ENCODE results near the gene APRT.
A peak's percentile ranks its signal among the peaks of the same experiment; 100 is the strongest.
"Not testable (repeated sequence)": the region's sequence is repeated elsewhere in the genome, so short reads cannot be mapped to it uniquely, and the experiment has no call there.

Gene APRT

DNA sequence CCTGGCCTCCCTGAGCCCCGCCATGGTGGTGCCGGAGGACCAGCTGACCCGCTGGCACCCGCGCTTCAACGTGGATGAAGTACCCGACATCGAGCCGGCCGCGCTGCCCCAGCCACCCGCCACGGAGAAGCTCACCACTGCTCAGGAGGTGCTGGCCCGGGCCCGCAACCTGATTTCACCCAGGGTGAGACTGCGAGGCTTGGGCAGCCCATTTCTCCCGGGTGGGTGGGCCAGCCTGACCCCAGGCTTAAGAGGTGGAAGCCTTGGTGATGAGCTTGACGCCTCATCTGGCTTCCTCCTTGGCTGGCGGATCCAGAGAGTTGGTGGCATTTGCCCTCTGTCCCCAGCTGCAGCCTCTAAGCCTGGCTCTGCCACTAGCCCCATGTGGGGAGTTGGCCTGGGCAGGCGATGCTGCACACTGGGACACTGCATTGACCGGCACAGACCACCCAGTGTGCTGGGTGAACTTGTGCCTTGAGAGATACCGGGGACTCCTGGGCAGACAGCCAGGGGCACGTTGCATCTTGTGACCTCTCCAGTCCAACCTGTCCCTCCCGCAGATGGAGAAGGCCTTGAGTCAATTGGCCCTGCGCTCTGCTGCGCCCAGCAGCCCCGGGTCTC is 5.1 kb downstream of the APRT start:
- DNase-seq, result no peak

DNA sequence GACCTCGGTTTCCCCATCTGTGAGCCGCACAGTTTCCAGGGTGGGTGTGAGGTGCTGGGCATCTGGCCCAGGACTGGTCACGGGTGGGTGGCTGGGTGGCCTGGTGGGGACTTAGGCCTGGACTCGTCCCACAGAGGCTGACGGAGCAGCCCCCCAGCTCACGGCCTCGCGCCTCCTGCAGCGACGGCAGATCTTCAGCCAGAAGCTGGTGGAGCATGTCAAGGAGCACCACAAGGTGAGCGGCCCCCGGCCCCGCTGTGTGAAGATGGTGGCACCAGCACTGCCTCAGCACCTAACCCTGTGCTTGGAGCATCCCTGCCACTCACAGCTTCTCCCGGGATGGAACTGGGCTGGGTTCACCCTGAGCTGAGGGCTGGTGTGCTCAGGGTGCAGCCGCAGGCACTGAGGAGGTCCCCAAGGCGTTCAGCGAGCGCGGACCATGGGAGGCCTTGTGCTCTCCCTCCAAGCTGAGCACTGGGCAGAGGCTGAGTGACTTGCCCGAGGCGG is 5.8 kb downstream of the APRT start:
- DNase-seq, result no peak

DNA sequence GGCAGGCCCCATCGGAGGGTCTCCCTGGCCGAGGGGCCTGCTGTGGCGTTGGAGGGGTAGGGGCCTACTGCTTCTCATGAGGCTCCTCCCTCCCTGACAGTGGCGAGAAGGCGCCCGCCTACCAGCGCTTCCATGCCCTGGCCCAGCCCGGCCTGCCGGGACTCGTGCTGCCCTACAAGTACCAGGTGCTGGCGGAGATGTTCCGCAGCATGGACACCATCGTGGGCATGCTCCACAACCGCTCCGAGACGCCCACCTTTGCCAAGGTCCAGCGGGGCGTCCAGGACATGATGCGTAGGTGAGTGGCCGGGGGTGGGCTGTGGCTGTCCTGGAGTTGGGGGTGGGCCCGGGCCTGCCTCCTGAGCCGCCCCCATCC is 6.4 kb downstream of the APRT start:
- DNase-seq, result no peak

DNA sequence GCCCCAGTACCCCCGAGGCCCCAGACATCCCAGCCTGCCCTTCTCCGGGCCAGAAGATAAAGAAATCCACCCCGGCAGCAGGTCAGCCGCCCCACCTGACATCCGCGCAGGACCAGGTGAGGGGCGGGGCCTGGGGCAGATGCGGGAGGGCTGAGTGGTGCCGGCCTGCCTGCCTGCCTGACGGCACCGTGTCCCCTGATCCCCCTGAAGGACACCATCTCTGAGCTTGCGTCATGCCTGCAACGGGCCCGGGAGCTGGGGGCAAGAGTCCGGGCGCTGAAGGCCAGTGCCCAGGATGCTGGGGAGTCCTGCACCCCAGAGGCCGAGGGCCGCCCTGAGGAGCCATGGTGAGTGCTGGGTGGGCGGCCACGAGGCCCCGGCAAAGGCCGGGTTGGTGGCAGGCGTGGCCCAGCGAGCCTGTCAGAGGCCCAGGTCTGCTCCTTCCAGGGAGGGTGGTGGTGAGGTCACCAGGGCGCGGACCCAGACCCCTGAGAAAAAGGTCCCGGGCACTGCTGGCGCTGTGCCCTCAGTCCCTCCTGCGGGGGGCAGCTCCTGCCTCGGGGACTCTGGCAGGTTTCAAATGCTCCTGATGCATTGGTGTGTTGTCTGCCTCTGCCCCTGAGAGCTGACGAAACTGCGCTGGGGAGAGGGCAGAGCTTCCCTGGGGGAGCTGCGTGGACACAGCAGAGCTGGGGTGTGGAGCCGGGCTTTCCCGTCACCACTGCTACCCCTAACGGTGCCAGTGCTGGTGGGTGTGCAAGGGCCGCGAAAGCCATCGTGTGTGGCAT is 7.0 kb downstream of the APRT start:
- DNase-seq, result no peak

DNA sequence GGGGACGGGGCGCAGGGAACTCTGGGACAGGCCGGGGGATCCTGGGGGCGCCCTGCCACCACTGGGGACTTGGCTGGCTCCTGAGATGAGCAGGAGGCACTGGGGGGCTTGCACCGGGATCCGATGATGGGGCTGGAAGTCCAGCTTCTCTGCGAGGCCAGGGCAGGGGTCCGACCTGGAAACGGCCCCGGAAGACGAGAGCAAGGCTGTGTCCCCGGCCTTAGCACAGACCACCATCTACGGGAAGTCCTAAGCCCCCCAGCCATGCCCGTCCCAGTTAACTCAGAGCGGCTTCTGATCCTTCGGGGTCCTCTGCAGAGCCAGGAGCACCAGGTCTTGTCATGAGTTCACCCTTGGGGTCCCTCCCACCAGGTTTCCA is 7.6 kb downstream of the APRT start:
- no peak for DNase-seq

DNA sequence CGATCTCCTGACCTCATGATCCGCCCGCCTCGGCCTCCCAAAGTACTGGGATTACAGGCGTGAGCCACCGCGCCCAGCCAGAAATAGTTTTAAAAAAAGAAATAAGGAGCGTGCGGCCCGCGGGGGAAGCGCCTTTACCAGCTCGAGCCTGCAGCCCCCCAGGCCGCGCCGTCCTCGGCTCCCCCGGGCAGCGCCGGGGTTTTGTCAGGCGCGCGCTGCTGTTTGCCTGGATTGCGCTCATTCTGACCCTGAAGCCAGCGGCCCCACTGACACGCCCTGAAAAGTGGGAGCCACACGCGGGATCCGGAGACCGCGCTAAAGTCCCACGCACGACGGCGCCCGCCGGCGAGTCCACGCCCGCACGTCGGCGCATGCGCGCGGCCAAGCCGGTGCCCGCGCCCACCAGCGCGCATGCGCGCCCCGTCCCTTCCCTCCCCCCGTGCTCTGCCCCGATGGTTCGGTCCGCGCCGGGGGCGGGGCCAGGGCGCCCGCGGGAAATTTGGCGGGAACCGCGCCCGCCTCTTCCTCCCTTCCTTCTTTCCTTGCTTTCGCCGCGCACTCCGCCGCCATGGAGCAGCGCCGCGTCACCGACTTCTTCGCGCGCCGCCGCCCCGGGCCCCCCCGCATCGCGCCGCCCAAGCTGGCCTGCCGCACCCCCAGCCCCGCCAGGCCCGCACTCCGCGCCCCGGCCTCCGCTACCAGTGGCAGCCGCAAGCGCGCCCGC is 8.3 kb downstream of the APRT start, which contains the start of gene CDT1:
Gene CDT1, plus strand, starts transcription at position 526 of the 724 bp plus-strand sequence. Its CDS starts 43 bp downstream, at position 569.
- DNase-seq, result peak; percentile 81

DNA sequence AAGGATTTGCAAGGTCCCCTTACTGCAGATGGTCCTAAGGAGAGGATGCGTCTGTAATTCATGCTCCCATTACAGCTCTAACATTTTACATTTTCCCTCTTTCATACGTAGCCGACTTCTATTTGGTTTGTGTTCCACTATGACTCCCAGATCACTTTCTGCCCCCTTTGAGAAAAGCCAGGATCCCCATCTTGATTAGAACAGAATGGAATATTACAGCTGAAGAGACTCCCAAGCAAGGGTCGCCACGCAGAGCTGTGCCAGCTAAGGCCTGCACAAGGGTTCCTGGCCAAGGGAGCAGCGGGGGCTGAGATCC is 11.5 kb downstream of the APRT start:
- DNase-seq, result no peak

DNA sequence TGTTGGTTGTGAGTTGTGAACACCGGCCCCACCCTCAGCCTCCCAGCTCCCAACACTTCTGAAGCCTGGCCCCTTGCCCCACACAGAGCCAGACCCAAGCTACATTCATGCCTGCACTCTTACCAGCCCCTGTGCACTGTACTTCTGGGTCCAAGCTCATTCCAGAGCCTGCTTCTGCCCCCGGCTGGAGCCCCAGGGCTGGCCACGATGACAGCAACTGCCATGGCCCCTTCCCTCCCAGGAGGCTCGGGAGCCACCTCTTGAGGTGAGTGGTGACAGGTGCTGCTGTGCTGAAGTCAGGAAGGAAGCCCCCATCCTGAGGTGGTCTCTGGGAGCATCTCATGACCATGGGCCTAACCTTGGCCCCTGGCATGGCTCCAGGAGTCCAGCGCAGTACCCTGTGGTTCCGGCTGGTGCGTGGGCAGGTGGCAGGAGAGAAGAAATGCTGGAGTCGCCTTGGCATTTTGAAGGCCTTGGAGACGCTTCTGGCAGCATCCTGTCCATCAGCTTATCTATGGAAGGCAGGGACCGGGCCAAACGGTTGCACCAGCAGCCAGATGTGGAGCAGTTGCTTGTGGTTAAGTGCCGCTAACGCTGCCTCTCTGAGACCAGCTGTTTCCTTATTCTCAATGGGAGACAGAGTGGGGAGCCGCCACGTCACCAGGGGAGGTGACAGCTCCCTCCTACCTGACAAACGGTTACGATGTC is 12.0 kb downstream of the APRT start:
- no peak for DNase-seq

DNA sequence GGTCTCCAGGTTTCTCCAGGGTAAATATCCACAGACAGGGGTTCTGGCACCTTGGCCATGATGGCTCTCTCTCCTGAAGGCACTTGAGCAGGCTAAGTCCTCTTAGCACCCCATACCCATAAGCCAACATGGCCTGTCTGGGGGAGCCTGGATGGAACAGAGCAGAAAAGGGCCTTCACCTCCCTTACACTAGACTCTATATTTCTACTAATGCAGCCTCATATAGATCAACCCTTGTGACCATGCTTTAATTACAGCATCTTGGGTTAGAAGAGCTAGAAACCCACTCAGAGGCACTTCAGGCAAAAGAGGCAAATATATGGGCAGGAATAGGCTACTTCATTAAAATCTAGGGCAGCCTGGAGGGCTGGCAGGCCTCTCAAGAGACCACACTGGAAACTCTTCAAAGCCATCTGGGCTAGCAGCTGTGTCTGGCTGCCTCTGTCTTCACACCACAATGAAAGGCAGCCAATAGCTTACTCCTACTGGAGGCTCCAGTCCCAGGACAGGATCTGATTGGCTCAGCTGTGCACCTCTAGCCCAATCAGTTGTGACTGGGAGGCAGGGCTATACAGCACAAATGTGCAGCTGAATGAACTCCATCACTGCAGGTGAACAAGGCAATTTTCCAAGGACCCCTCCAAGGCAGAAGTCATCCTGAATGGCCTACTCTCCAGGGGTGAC is 12.8 kb downstream of the APRT start:
- no peak for DNase-seq

DNA sequence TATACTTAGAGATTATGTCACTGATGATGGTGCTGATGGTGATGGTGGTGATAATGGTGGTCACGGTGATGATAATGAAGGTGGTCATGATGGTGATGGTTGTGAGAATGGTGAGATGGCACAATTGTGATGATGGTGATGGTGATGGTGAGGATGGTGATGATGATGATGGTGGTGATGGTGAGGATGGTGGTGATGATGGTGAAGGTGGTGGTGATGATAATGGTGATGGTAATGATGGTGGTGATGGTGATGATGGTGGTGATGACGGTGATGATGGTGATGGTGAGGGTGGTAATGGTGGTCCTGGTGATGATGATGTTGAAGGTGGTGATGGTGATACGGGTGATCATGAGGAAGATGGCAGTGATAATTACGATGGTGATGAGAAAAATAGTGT is 13.7 kb downstream of the APRT start:
- no peak for DNase-seq

DNA sequence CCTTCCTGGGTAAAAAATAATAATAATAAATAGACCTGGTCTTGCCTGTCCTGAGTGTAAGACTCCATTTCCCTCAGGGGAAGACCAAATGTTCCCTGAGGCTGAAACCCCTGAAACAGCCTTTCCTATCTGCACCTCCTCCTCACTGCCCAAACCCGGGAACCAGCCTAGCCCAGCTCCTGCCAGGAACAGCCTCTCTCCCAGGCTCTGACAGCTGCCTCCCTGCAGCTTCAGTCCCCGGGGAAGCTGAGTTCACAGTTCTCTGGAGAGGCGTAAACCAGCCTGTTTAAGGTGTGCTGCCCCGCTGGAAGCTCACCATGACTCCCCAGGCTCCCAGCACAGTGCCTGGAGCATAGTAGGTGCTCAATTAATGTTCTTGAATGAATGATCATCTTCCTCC is 15.4 kb downstream of the APRT start:
- DNase-seq, result no peak

DNA sequence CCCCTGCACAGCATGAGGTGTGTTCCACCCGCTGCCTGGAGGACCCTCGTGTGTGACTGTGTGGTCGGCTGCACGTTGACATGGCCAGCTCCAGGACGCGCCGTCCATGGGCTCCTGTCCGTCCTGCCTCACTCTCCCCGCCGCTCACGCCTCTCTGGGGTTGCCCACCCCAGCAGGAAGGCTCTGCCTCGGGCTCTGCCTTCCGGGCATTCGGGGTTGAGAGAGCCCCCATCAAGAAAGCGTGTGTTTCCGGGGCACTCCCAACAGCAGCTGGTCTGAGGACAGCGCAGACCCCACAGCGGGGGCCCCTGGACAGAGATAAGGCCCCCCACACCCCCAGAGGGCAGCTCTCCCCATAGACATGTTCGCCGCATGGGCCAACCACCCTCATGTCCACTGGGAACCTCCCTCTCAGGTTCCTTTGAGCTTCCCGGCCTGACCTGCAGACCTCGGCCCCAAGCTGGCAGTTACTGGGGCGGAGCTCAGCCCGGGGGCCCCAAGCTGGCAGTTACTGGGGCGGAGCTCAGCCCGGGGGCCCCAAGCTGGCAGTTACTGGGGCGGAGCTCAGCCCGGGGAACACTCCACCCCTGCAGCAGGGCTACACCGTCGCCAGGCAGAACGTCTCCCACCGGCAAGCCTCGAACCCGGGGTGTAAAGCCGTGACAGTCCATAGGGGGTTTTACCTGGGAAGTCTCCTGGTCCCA is 18.3 kb downstream of the APRT start:
- no peak for DNase-seq

DNA sequence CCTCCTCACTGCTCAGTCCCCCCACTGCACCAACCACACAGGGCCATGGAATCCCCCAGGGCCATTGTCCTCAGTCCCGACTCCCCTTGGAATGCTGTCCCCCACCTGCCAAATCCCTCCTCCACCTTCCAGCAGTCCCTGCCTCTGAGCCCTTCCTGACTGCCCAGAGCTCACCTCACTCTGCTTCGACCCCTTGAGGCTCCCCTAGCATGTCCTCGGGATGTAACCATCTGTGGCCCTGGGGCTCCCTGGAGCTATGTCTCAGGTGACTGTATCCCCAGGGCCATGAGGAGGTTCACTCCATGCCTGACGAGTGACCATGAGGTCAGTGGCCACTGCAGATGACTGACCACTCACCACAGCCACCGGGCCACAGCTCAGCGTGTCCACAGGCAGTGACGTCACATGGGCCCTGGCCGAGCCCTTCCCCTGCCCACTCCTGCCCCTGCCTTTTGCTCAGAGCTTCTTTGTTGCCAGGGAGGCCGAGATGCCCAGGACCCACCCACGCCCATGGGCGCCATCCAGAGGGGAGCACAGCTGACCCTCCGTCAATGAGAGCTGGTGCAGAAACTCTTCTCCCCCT is 19.0 kb downstream of the APRT start:
- DNase-seq, result no peak

DNA sequence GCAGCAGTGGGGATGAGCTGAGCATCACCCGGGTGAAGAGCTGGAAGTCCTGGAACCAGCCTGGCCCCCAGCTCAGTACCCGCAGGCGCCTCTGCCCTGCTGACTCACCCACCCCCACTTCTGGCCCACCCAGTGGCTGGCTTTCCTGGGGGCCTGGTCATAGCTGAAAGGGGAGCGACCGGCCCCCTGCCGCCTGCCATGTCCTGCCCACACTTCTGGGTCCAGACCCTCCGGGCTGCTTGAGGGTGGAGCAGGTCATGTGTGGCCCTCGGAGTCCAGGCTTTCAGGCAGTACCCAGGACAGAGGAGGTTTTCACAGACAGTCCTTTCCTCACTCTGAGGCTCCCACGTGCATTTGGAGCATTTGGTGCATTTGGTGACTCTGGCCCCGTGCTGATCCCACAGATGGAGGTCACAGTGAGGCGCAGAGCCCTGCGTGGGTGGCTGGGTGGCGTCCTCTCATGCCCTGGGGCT is 19.6 kb downstream of the APRT start:
- no peak for DNase-seq

DNA sequence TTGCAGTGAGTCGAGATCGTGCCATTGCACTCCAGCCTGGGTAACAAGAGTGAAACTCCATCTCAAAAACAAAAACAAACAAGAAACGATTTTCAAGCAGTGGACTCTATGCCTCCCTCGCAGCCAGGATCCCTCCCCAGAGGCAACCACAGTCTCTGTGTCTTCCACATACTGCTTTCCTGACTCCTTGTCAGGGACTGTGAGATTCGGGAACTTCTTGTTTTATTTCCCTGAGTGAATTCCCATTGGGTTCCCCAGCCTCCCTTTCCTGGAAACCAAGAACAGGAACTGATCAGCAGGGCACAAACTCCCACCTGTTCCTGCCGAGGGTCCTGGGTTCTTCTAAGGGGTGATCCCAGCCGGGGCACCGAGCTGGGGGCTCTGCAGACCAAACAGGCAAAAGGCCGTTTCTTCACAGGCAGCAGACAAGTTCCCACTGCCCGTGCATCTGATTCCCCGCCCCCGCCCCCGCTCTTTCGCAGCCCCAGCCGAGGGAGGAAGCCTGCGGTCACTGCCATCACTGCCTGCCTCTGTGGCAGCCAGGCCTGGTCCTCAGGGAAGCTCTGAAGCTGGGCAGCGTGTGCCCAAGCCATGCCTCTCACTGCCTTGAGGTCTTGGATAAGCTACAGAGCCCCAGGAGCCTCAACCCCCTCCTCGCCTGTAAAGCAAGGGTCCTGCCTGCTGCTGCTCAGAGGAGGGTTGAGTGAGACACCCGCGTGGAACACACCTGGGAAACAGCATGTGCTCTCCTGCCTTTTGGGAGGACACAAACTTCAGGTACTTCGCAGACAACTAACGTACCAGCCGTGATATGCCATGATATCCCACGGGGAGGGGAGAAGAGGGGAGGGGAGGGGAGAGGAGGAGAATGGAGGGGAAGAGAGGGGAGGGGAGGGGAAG is 21.2 kb downstream of the APRT start:
- DNase-seq, result peak; percentile 60

DNA sequence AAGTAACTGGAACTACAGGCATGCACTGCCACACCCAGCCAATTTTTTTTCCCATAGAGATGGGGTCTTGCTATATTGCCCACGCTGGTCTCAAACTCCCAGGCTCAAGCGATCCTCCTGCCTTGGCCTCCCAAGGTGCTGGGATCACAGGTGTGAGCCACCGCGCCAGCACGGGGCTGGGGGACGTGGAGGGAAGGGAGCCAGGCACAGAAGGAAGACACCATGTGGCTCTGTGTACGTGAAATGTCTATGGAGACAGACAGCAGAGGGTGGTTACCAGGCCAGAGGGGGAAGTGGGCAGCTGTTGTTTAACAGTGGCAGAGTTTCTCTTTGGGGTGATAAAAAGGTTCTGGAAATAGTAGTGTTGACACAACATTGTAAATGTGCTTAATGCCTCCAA is 22.1 kb downstream of the APRT start:
- DNase-seq, result no peak

DNA sequence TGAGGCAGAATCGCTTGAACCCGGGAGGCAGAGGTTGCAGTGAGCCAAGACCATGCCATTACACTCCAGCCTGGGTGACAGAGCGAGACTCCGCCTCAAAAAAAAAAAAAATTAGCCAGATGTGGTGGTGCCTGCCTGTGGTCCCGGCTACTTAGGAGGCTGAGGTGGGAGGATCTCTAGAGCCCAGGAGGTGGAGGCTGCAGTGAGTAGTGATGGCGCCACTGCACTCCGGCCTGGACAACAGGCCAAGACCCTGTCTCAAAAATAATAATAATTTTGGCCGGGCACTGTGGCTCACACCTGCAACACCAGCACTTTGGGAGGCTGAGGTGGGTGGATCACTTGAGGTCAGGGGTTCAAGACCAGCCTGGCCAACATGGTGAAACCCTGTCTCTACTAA is 23.0 kb downstream of the APRT start:
- not testable (repeated sequence) for DNase-seq

DNA sequence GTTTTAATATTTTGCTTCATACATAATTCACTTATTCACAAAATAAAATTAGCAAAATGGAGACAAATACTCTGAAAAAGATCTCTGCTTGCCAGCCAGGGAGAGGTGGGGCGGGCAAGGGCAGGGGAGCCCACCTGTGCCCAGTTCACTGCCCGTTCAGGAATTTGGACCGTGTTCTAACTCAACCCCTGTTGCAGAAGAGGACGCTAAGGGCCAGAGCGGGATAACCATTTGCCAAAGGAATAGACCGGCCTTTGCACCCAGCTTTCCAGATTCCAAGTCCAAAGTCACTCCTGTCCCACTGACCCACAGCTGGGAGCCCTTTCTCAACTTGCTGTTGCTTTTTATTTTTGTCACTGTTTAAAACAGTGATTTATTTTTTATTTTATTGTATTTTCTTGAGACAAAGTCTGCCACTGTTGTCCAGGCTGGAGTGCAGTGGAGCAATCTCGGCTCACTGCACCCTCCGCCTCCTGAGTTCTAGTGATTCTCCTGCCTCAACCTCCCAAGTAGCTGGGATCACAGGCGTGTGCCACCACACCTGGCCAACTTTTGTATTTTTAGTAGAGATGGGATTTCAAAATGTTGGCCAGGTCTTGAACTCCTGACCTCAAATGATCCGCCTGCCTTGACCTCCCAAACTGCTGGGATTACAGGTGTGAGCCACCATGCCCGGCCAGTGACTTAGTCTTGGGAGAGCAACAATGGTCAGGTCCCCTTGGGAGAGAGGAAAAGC is 24.0 kb downstream of the APRT start:
- no peak for DNase-seq

DNA sequence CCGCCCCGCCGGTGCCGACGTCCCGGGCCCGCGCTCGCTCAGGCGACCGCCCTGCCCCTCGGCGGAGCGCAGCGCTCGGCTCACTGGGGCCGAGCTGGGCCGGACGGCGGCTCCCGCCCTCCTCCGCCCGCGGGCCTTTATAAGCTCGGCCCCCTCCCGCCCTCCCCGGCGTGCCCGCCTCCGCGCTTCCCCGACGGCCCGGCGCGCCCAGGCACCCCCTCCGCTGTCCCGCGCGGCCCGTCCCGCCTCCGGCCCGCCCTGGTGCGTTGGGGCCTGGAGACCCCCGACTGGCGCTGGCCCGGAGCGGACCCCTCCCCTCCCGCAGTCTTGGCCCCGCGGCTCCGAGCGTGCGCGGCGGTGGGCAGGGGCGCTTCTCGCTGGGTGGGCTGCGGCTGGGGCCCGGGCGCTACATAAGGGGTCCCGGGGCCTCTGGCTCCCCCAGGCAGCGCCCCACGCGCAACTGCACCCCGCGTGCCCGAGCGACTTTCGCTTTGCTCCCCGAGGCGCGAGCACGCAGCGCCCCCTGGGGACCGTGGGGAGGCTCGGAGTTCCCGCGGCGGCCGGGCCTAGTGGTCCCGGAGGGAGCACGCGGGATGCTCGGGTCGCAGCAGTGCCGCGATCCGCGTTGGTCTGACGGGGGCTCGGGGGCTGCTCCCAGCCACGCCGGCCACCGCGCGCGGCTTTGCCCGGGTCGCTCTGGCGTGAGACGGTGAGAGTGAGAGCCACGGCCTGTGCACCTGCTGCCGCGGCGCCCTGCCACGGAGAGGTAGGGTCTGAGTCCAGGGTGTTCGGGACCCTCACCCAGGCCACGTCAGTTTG is 26.4 kb downstream of the APRT start, which contains the start of gene PIEZO1:
Gene PIEZO1, minus strand, starts transcription at position 115 of the 819 bp plus-strand sequence. CDS start 256 bp downstream, outside the sequence.
- DNase-seq, result peak; percentile 83

Data from activated gamma-delta T cell treated with Interleukin-2 at 50 U/mL for 16 hours (primary cell).